DOHH2 (cell line): ENCODE data around the gene ABAT.

Experiments
- H3F3A ChIP-seq: fragments of 200-600 bp; sonication (generic), shearing (Covaris generic); 2 replicates; pipeline ENCODE4 v1.6.0; 2016; ENCODE audit warnings: antibody characterized with exemption, mild to moderate bottlenecking; ENCODE audit not compliant: control insufficient read depth, insufficient read depth
- H3K27ac ChIP-seq: fragments of 200-600 bp; sonication (generic); 2 replicates; pipeline ENCODE4 v1.5.1; 2014; ENCODE audit warnings: low read depth, mild to moderate bottlenecking, low read length, moderate library complexity
- H3K27me3 ChIP-seq: fragments of 200-600 bp; sonication (generic); 2 replicates; pipeline ENCODE4 v1.6.1; 2014; ENCODE audit warnings: mild to moderate bottlenecking, low read length, mixed read lengths; ENCODE audit not compliant: control insufficient read depth
- H3K36me3 ChIP-seq: fragments of 200-600 bp; sonication (generic); 2 replicates; pipeline ENCODE4 v1.6.1; 2014; ENCODE audit warnings: mild to moderate bottlenecking, low read length, moderate library complexity, mixed read lengths; ENCODE audit not compliant: control insufficient read depth
- H3K4me1 ChIP-seq: fragments of 200-600 bp; sonication (generic); 2 replicates; pipeline ENCODE4 v1.6.1; 2014; ENCODE audit warnings: mild to moderate bottlenecking, low read length, mixed read lengths; ENCODE audit not compliant: control insufficient read depth
- H3K4me2 ChIP-seq: fragments of 200-600 bp; sonication (generic); 2 replicates; pipeline ENCODE4 v1.6.0; 2014; ENCODE audit warnings: mild to moderate bottlenecking, low read length, moderate library complexity
- H3K4me3 ChIP-seq: fragments of 200-600 bp; sonication (generic); 2 replicates; pipeline ENCODE4 v1.5.1; 2014; ENCODE audit warnings: mild to moderate bottlenecking, low read length, mixed read lengths
- H3K79me2 ChIP-seq: fragments of 200-600 bp; sonication (generic); 2 replicates; pipeline ENCODE4 v1.6.1; 2014; ENCODE audit warnings: mild to moderate bottlenecking, low read length, mixed read lengths; ENCODE audit not compliant: control insufficient read depth
- H3K9me2 ChIP-seq: fragments of 200-600 bp; sonication (generic); replicated peaks from 2 replicates; pipeline ENCODE4 v1.6.1; 2014; ENCODE audit warnings: mild to moderate bottlenecking, low read length, mixed read lengths; ENCODE audit not compliant: control insufficient read depth
- H3K9me3 ChIP-seq: fragments of 200-600 bp; sonication (generic); 2 replicates; pipeline ENCODE4 v1.6.1; 2014; ENCODE audit warnings: antibody characterized with exemption, low read length, mixed read lengths; ENCODE audit not compliant: control insufficient read depth, insufficient read depth
- H4K20me1 ChIP-seq: fragments of 200-600 bp; sonication (generic); 2 replicates; pipeline ENCODE4 v1.6.0; 2014; ENCODE audit warnings: low read depth, mild to moderate bottlenecking, antibody characterized with exemption, low read length, moderate library complexity; ENCODE audit not compliant: control insufficient read depth, insufficient read depth
- EZH2phosphoT487 ChIP-seq: fragments of 200-600 bp; sonication (generic); IDR thresholded peaks from 2 replicates; pipeline ENCODE4 v1.6.1; 2017; ENCODE audit warnings: borderline replicate concordance, mild to moderate bottlenecking, antibody characterized with exemption, low read length, moderate library complexity, mixed read lengths
- TF ChIP-seq, protein P1 (sequence below): fragments of 200-600 bp; sonication (generic); IDR thresholded peaks from one replicate; pipeline ENCODE4 v1.5.1; 2014; ENCODE audit warnings: antibody characterized with exemption, mild to moderate bottlenecking, low read depth, low read length; ENCODE audit not compliant: poor library complexity, severe bottlenecking

Gene ABAT

GRCh38 chr16:8678068-8678927 is 3.9 kb downstream of the ABAT start:
- no peak overlapping the region for H3K4me3 ChIP-seq
- no peaks in the 10 kb centered on the region for H3F3A ChIP-seq
- H3K4me2 ChIP-seq = no peak overlapping the region
- TF ChIP-seq, protein P1, sequence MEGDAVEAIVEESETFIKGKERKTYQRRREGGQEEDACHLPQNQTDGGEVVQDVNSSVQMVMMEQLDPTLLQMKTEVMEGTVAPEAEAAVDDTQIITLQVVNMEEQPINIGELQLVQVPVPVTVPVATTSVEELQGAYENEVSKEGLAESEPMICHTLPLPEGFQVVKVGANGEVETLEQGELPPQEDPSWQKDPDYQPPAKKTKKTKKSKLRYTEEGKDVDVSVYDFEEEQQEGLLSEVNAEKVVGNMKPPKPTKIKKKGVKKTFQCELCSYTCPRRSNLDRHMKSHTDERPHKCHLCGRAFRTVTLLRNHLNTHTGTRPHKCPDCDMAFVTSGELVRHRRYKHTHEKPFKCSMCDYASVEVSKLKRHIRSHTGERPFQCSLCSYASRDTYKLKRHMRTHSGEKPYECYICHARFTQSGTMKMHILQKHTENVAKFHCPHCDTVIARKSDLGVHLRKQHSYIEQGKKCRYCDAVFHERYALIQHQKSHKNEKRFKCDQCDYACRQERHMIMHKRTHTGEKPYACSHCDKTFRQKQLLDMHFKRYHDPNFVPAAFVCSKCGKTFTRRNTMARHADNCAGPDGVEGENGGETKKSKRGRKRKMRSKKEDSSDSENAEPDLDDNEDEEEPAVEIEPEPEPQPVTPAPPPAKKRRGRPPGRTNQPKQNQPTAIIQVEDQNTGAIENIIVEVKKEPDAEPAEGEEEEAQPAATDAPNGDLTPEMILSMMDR = no peak
- TF ChIP-seq EZH2phosphoT487 = no peak
- peaks cover 10% of the 10 kb centered on the region for H3K9me3 ChIP-seq
- no peaks in the 10 kb centered on the region for H3K36me3 ChIP-seq
- no peaks in the 10 kb centered on the region for H3K9me2 ChIP-seq
- H3K4me1 ChIP-seq = peaks cover 27% of the 10 kb centered on the region
- H3K27me3 ChIP-seq = peaks cover 42% of the 10 kb centered on the region
- no peak overlapping the region for H3K27ac ChIP-seq
- H4K20me1 ChIP-seq = no peaks in the 10 kb centered on the region
- H3K79me2 ChIP-seq = no peaks in the 10 kb centered on the region

DNA sequence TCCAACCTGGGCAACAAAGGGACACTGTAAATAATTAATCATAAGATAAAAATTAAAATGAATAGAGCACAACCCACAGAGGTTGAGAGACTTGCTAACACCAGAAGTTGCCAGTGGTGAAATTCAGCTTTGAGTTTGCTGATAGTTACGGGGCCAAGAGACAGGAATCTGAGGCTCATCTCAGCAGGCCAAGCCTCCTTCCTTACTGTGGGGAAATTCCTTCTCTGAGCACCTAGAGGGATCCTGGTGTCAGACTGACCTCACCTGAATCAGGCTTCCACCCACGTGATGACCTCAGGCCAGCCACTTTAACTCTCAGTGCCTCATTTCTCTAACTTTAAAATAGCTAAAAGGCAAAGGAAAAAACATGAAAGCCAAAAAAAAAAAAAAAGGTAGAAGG is 4.7 kb downstream of the ABAT start:
- Histone ChIP-seq H3K27me3 (peaks cover 36% of the 10 kb centered on the region), H3F3A (no peaks in the 10 kb centered on the region), H3K79me2 (no peaks in the 10 kb centered on the region), H3K4me1 (peaks cover 22% of the 10 kb centered on the region), H3K27ac (no peak overlapping the region), H3K9me2 (no peaks in the 10 kb centered on the region), H3K9me3 (peaks cover 10% of the 10 kb centered on the region), H3K4me2 (no peak overlapping the region), H3K4me3 (no peak overlapping the region), H4K20me1 (no peaks in the 10 kb centered on the region), H3K36me3 (no peaks in the 10 kb centered on the region)
- TF ChIP-seq, protein P1 = no peak
- no peak for TF ChIP-seq EZH2phosphoT487

- H3K4me2 ChIP-seq = no peak overlapping the region
- no peaks in the 10 kb centered on the region for H3K36me3 ChIP-seq
- no peak overlapping the region for H3K4me3 ChIP-seq
- H3F3A ChIP-seq = no peaks in the 10 kb centered on the region
- H3K27me3 ChIP-seq = peaks cover 17% of the 10 kb centered on the region
- no peak overlapping the region for H3K27ac ChIP-seq
- no peaks in the 10 kb centered on the region for H4K20me1 ChIP-seq
- H3K79me2 ChIP-seq = no peaks in the 10 kb centered on the region
- TF ChIP-seq, protein P1 = no peak
- no peak for TF ChIP-seq EZH2phosphoT487
- H3K9me2 ChIP-seq = no peaks in the 10 kb centered on the region
- peaks cover 14% of the 10 kb centered on the region for H3K4me1 ChIP-seq
- peaks cover 10% of the 10 kb centered on the region for H3K9me3 ChIP-seq
Measured at GRCh38 chr16:8682551-8683259, 8.3 kb downstream of the ABAT start.
